Measurements from ENCODE around the gene PDE1C.

The PDE1C gene

DNA sequence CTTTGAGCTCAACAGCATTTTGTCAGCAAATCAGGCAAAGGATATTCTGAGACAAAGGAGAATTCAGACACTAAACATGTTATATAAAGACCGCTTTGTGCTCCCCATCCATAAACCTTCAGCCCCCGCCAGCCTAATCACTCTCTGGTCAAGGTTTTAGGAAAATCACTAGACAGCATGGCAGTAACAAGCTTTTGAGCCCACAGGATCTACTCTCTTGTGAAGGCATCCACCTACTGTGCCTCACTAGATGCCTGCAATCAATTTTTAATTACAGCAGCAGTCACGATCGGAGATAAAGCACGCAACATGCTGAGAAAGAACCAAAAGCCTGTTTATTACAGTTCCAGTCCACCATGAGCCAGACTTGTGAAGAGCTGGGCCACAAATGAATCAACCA, 19.1 kb downstream of the PDE1C start:
- no peak overlapping the region for H3K4me2 ChIP-seq (ENCODE audit: low read length)
- H3K36me3 ChIP-seq (replicated peaks; ENCODE audit: low read depth, low read length), result no peaks in the 10 kb centered on the region
- H3K9ac ChIP-seq (ENCODE audit: low read length), result no peak overlapping the region
- H3K27ac ChIP-seq (ENCODE audit: low read length), result no peak overlapping the region
- H3K4me1 ChIP-seq (ENCODE audit: low read length), result peaks cover 9% of the 10 kb centered on the region
- no peak overlapping the region for H3K4me3 ChIP-seq (ENCODE audit: low read length)
- no peaks in the 10 kb centered on the region for H3K9me3 ChIP-seq (ENCODE audit: insufficient read depth, low read length)
- no peaks in the 10 kb centered on the region for H4K20me1 ChIP-seq (ENCODE audit: insufficient read depth, low read length)
- peaks cover 12% of the 10 kb centered on the region; the same call in 1 of the 2 replicates for H3K27me3 ChIP-seq (ENCODE audit: low read depth, low read length)
- no peaks in the 10 kb centered on the region for H3K79me2 ChIP-seq (ENCODE audit: low read length)
- TF ChIP-seq EZH2phosphoT487 (IDR thresholded peaks at IDR 0.05; ENCODE audit: low read depth), result no peak
- TF ChIP-seq, protein P1, sequence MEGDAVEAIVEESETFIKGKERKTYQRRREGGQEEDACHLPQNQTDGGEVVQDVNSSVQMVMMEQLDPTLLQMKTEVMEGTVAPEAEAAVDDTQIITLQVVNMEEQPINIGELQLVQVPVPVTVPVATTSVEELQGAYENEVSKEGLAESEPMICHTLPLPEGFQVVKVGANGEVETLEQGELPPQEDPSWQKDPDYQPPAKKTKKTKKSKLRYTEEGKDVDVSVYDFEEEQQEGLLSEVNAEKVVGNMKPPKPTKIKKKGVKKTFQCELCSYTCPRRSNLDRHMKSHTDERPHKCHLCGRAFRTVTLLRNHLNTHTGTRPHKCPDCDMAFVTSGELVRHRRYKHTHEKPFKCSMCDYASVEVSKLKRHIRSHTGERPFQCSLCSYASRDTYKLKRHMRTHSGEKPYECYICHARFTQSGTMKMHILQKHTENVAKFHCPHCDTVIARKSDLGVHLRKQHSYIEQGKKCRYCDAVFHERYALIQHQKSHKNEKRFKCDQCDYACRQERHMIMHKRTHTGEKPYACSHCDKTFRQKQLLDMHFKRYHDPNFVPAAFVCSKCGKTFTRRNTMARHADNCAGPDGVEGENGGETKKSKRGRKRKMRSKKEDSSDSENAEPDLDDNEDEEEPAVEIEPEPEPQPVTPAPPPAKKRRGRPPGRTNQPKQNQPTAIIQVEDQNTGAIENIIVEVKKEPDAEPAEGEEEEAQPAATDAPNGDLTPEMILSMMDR (IDR thresholded peaks at IDR 0.05; ENCODE audit: low read depth, low read length), result no peak
- no peak overlapping the region for H2AFZ ChIP-seq (ENCODE audit: low read depth, low read length)

- H3K4me3 ChIP-seq (ENCODE audit: low read length), result no peak overlapping the region
- H3K4me1 ChIP-seq (ENCODE audit: low read length), result peaks cover 9% of the 10 kb centered on the region
- H4K20me1 ChIP-seq (ENCODE audit: insufficient read depth, low read length), result no peaks in the 10 kb centered on the region
- H3K79me2 ChIP-seq (ENCODE audit: low read length), result no peaks in the 10 kb centered on the region
- no peak overlapping the region for H3K9ac ChIP-seq (ENCODE audit: low read length)
- H3K4me2 ChIP-seq (ENCODE audit: low read length), result no peak overlapping the region
- H3K9me3 ChIP-seq (ENCODE audit: insufficient read depth, low read length), result no peaks in the 10 kb centered on the region
- TF ChIP-seq, protein P1 (IDR thresholded peaks at IDR 0.05; ENCODE audit: low read depth, low read length), result no peak
- no peak for TF ChIP-seq EZH2phosphoT487 (IDR thresholded peaks at IDR 0.05; ENCODE audit: low read depth)
- H2AFZ ChIP-seq (ENCODE audit: low read depth, low read length), result no peak overlapping the region
- no peak overlapping the region for H3K27ac ChIP-seq (ENCODE audit: low read length)
- no peaks in the 10 kb centered on the region for H3K36me3 ChIP-seq (replicated peaks; ENCODE audit: low read depth, low read length)
- peaks cover 12% of the 10 kb centered on the region; the same call in 1 of the 2 replicates for H3K27me3 ChIP-seq (ENCODE audit: low read depth, low read length)
Observed at GRCh38 chr7:32049599-32049998, 20.6 kb downstream of the PDE1C start.

DNA sequence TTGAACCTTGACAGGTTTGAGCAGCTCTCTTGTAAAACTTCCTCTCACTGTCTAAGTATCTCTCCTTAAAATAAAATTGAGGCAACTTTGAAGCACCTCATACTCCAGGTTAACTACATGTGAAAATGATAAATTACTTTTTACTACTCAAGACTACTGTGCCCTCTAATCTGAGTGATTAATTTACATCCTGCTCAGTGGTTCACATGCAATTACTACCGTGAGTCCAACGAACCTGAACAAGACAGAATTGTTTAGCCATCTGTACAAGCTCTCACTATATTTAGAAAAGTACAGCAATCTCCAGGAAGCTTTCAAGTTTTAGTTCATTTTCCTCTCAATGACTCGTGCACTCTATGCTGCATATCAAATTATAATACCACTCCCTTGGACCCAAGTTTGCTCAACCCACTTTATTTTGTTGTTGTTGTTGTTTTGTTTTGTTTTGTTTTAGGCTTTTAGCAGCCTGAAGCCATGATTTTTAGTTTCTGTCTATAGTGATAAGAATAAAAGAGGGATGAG, 21.2 kb downstream of the PDE1C start:
- TF ChIP-seq EZH2phosphoT487 (IDR thresholded peaks at IDR 0.05; ENCODE audit: low read depth), result no peak
- TF ChIP-seq, protein P1 (IDR thresholded peaks at IDR 0.05; ENCODE audit: low read depth, low read length), result no peak
- Histone ChIP-seq H3K9me3 (ENCODE audit: insufficient read depth, low read length) (no peaks in the 10 kb centered on the region), H3K4me3 (ENCODE audit: low read length) (no peak overlapping the region), H3K27ac (ENCODE audit: low read length) (no peak overlapping the region), H3K27me3 (ENCODE audit: low read depth, low read length) (peaks cover 12% of the 10 kb centered on the region; the same call in 1 of the 2 replicates), H2AFZ (ENCODE audit: low read depth, low read length) (no peak overlapping the region), H4K20me1 (ENCODE audit: insufficient read depth, low read length) (no peaks in the 10 kb centered on the region), H3K79me2 (ENCODE audit: low read length) (no peaks in the 10 kb centered on the region), H3K4me1 (ENCODE audit: low read length) (peaks cover 9% of the 10 kb centered on the region), H3K36me3 (replicated peaks; ENCODE audit: low read depth, low read length) (no peaks in the 10 kb centered on the region), H3K4me2 (ENCODE audit: low read length) (no peak overlapping the region), H3K9ac (ENCODE audit: low read length) (no peak overlapping the region)

DNA sequence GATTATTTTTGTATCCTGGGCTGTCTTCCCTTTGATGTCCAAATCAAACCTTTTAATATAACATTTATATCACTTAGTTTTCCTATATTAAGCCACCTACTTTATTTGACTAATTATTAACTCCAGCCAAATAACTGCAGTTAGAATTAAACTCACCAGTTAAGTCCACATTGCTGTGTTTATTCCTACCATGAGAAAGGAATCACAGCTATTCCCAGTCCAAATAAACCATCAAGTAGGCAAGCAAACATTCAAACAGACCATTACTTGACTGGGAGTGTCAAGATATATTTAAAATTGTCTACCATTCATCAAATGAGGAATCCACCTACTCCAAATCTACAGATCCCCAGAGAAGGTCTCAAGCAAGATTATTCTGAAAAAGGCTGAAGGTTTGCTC, 22.4 kb downstream of the PDE1C start:
- TF ChIP-seq, protein P1 (IDR thresholded peaks at IDR 0.05; ENCODE audit: low read depth, low read length), result no peak
- no peak for TF ChIP-seq EZH2phosphoT487 (IDR thresholded peaks at IDR 0.05; ENCODE audit: low read depth)

More for the DNA sequence above, 22.4 kb downstream of the PDE1C start:
- no peaks in the 10 kb centered on the region for H3K36me3 ChIP-seq (replicated peaks; ENCODE audit: low read depth, low read length)
- no peaks in the 10 kb centered on the region for H4K20me1 ChIP-seq (ENCODE audit: insufficient read depth, low read length)
- H3K27me3 ChIP-seq (ENCODE audit: low read depth, low read length), result peaks cover 12% of the 10 kb centered on the region; the same call in 1 of the 2 replicates
- no peak overlapping the region for H3K9ac ChIP-seq (ENCODE audit: low read length)
- H3K4me2 ChIP-seq (ENCODE audit: low read length), result no peak overlapping the region
- H2AFZ ChIP-seq (ENCODE audit: low read depth, low read length), result no peak overlapping the region
- H3K4me1 ChIP-seq (ENCODE audit: low read length), result peaks cover 9% of the 10 kb centered on the region
- no peaks in the 10 kb centered on the region for H3K79me2 ChIP-seq (ENCODE audit: low read length)
- no peak overlapping the region for H3K27ac ChIP-seq (ENCODE audit: low read length)
- no peaks in the 10 kb centered on the region for H3K9me3 ChIP-seq (ENCODE audit: insufficient read depth, low read length)
- H3K4me3 ChIP-seq (ENCODE audit: low read length), result no peak overlapping the region

All from OCI-LY3 (cell line).